Measurements from ENCODE around the gene CCNT2.
A peak's percentile ranks its signal among the peaks of the same experiment; 100 is the strongest.

The CCNT2 gene

GRCh38 chr2:134919341-134920210 lies 954 bp downstream of the CCNT2 start:
- no peak for DNase-seq (ENCODE audit: low read depth)
- TF ChIP-seq CTCF (IDR thresholded peaks at IDR 0.05; ENCODE audit: control insufficient read depth, insufficient read depth, low read depth, low read length, missing control alignments): no peak
- peak overlapping the region; percentile 79 for H3K4me3 ChIP-seq (ENCODE audit: control insufficient read depth, low read depth, low read length)

GRCh38 chr2:134924912-134925311 lies 6.3 kb downstream of the CCNT2 start:
- H3K4me3 ChIP-seq (ENCODE audit: control insufficient read depth, low read depth, low read length): no peak overlapping the region
- DNase-seq (ENCODE audit: low read depth): no peak
- TF ChIP-seq CTCF (IDR thresholded peaks at IDR 0.05; ENCODE audit: control insufficient read depth, insufficient read depth, low read depth, low read length, missing control alignments): no peak

GRCh38 chr2:134926231-134926931 lies 7.8 kb downstream of the CCNT2 start:
- no peak overlapping the region for H3K4me3 ChIP-seq (ENCODE audit: control insufficient read depth, low read depth, low read length)
- no peak for TF ChIP-seq CTCF (IDR thresholded peaks at IDR 0.05; ENCODE audit: control insufficient read depth, insufficient read depth, low read depth, low read length, missing control alignments)
- DNase-seq (ENCODE audit: low read depth): no peak

GRCh38 chr2:134927195-134927594 lies 8.6 kb downstream of the CCNT2 start:
- DNase-seq (ENCODE audit: low read depth): no peak
- no peak for TF ChIP-seq CTCF (IDR thresholded peaks at IDR 0.05; ENCODE audit: control insufficient read depth, insufficient read depth, low read depth, low read length, missing control alignments)
- no peak overlapping the region for H3K4me3 ChIP-seq (ENCODE audit: control insufficient read depth, low read depth, low read length)

GRCh38 chr2:134932864-134933526 lies 14.4 kb downstream of the CCNT2 start:
- TF ChIP-seq CTCF (IDR thresholded peaks at IDR 0.05; ENCODE audit: control insufficient read depth, insufficient read depth, low read depth, low read length, missing control alignments): no peak
- no peak for DNase-seq (ENCODE audit: low read depth)
- H3K4me3 ChIP-seq (ENCODE audit: control insufficient read depth, low read depth, low read length): no peak overlapping the region

GRCh38 chr2:134933732-134934131 lies 15.1 kb downstream of the CCNT2 start:
- no peak for TF ChIP-seq CTCF (IDR thresholded peaks at IDR 0.05; ENCODE audit: control insufficient read depth, insufficient read depth, low read depth, low read length, missing control alignments)
- H3K4me3 ChIP-seq (ENCODE audit: control insufficient read depth, low read depth, low read length): no peak overlapping the region
- DNase-seq (ENCODE audit: low read depth): no peak
